Lower leg skin (tissue), 4 donors: ENCODE measurements around the gene GIT1. TPM values are rescaled to one million over a fixed set of nuclear protein-coding genes. Genes with fewer than 3 reads are reported as not detected.

Experiments
- DNase-seq, 2 donors: peaks; one replicate each; pipeline ENCODE4 v3.0.0-alpha.2; 2019; ENCODE audit warnings: low spot score in 2 of 2
- H3K4me3 ChIP-seq: fragments of 200-600 bp; sonication (generic); 2 replicates; pipeline ENCODE4 v1.5.1; 2017; ENCODE audit warnings: mild to moderate bottlenecking, low read depth; ENCODE audit not compliant: poor library complexity, severe bottlenecking
- CTCF ChIP-seq, 3 donors: fragments of 450-650 bp; IDR thresholded peaks; one replicate each; pipeline ENCODE4 v1.5.1; 2016; ENCODE audit warnings: antibody characterized with exemption in 3 of 3, mild to moderate bottlenecking in 3 of 3, moderate library complexity in 2 of 3
- POLR2A ChIP-seq, 2 donors: fragments of 450-650 bp; IDR thresholded peaks; one replicate each; pipeline ENCODE4 v1.6.1; 2016 to 2017; ENCODE audit warnings: antibody characterized with exemption in 2 of 2, mild to moderate bottlenecking in 1 of 2, moderate library complexity in 1 of 2
- WGBS, 2 donors: methylation state at CpG; one replicate each; pipeline ENCODE4 v1.1.5; 2018; 5-methylcytosine and 5-hydroxymethylcytosine counted together
- intact Hi-C: fragments of 100-400 bp; cut with DNase I; formaldehyde crosslinking; loops from one replicate; pipeline ENCODE4 v1.15.0; 2023; ENCODE audit warnings: low total_unique reads
- total RNA-seq, 4 donors: library from RNA; depleted of rRNA; stranded (reverse); fragments of >200 nt; gene quantifications; one replicate each; pipeline ENCODE4 v1.1.0, GENCODE V29; 2016

Gene GIT1
- 10 to 100 TPM; 44.0 to 67.1 (median 51.3) TPM for total RNA-seq

- DNase-seq = peak; percentile 76 to 95
- WGBS, 2 donors = 13% methylated on average over 13 of the region's 70 CpGs
- H3K4me3 ChIP-seq = peak within 1 kb of the TSS; percentile 64
- intact Hi-C loops = no loop called here
- TF ChIP-seq CTCF (IDR thresholded peaks at IDR 0.05) = no peak
- TF ChIP-seq POLR2A (IDR thresholded peaks at IDR 0.05) = no peak
Observed at GRCh38 chr17:29589524-29590410, at the start of gene GIT1. Gene GIT1 (minus strand): TSS chr17:29589648. CDS start chr17:29589378, 270 bp downstream.

GRCh38 chr17:29633886-29634285, 44.4 kb upstream of the GIT1 start:
- DNase-seq = no peak
- H3K4me3 ChIP-seq = no peak overlapping the region
- intact Hi-C loops = loop anchor here (10.0 kb wide), 1 partner anchor 141 kb away; no protein-coding TSS in a partner anchor
- 89 to 96% methylated on average over 3 of the region's 3 CpGs for WGBS, 2 donors
- TF ChIP-seq POLR2A (IDR thresholded peaks at IDR 0.05) (no peak), CTCF (IDR thresholded peaks at IDR 0.05) (no peak)

- WGBS, 2 donors = 51 to 60% methylated on average over 6 of the region's 6 CpGs
- intact Hi-C loops = loop anchor here (10.0 kb wide), 1 partner anchor 144 kb away; no protein-coding TSS in a partner anchor
- no peak for TF ChIP-seq CTCF (IDR thresholded peaks at IDR 0.05)
- TF ChIP-seq POLR2A (IDR thresholded peaks at IDR 0.05) = no peak
- H3K4me3 ChIP-seq = no peak overlapping the region
- DNase-seq = no peak
Observed at GRCh38 chr17:29630630-29631193, 41.3 kb upstream of the GIT1 start.

GRCh38 chr17:29629839-29630238, 40.4 kb upstream of the GIT1 start:
- 62 to 68% methylated on average over 2 of the region's 2 CpGs for WGBS, 2 donors
- no peak overlapping the region for H3K4me3 ChIP-seq
- intact Hi-C loops = loop anchor here (10.0 kb wide), 1 partner anchor 145 kb away; no protein-coding TSS in a partner anchor
- TF ChIP-seq CTCF (IDR thresholded peaks at IDR 0.05) (no peak), POLR2A (IDR thresholded peaks at IDR 0.05) (no peak)
- DNase-seq = no peak

GRCh38 chr17:29628644-29629043, 39.2 kb upstream of the GIT1 start:
- TF ChIP-seq CTCF (IDR thresholded peaks at IDR 0.05) (no peak), POLR2A (IDR thresholded peaks at IDR 0.05) (no peak)
- DNase-seq = no peak
- intact Hi-C loops = no loop called here

More at GRCh38 chr17:29628644-29629043, 39.2 kb upstream of the GIT1 start:
- WGBS, 2 donors = 83 to 91% methylated on average over 2 of the region's 2 CpGs
- H3K4me3 ChIP-seq = no peak overlapping the region
